Peyer's patch (tissue), 4 donors: Measurements from ENCODE around the gene AGMO.

Source experiments
- CTCF ChIP-seq, 6 experiments: fragments of 450-650 bp in 4 of 6; fragments of 200-600 bp in 2 of 6; sonication (generic) in 1 of 6; IDR thresholded peaks; one replicate each; pipeline ENCODE4 v1.5.1; 2017 to 2019; ENCODE audit warnings: antibody characterized with exemption in 6 of 6, mild to moderate bottlenecking in 3 of 6, moderate library complexity in 1 of 6
- POLR2A ChIP-seq, 2 donors: fragments of 450-650 bp; IDR thresholded peaks; one replicate each; pipeline ENCODE4 v1.5.1; 2017; ENCODE audit warnings: antibody characterized with exemption in 2 of 2, mild to moderate bottlenecking in 2 of 2, moderate library complexity in 2 of 2

DNA sequence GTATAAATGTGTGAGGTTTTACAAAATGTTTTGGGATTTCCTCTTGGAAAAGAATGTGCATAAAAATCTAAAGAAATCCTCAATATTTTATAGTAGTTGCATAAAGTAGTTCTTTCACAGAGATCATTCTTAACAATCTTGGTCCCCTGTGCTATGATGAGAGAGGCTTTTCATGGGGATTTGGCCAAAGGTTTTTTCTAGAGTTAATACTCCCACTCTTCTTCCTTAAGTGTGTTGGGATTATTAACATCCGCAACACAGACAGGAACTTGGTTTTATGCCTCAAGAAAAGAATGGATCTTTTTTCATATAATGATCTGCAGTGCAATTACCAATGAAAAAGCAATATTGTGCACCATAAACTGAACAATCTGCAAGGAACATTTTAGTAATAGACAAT lies 71.5 kb downstream of the AGMO start:
- no peak for TF ChIP-seq CTCF (IDR thresholded peaks at IDR 0.05)
- no peak for TF ChIP-seq POLR2A (IDR thresholded peaks at IDR 0.05)
